Measurements from ENCODE around the gene KLHL29. TPM values are rescaled to one million over a fixed set of nuclear protein-coding genes. Genes with fewer than 3 reads are reported as not detected.

Gene KLHL29
- total RNA-seq, 2 experiments from 2014 or later: 0.23 to 0.66 TPM

GRCh38 chr2:23417310-23417709, 32.3 kb downstream of the KLHL29 start:
- intact Hi-C loops (cut with micrococcal nuclease; ENCODE audit: unreplicated experiment): no loop called here
- Histone ChIP-seq H2AFZ (ENCODE audit: low read length) (no peak overlapping the region), H3K4me1 (ENCODE audit: insufficient read depth, low read length, poor library complexity, severe bottlenecking) (no peaks in the 10 kb centered on the region), H3K4me2 (ENCODE audit: low read length) (no peak overlapping the region), H3K9me2 (ENCODE audit: insufficient read depth, low read length) (no peaks in the 10 kb centered on the region), H3K79me2 (ENCODE audit: insufficient read depth, low read depth, low read length) (no peaks in the 10 kb centered on the region), H3K36me3 (ENCODE audit: insufficient read depth, low read length) (no peaks in the 10 kb centered on the region), H3K9me3 (ENCODE audit: low read length) (no peaks in the 10 kb centered on the region), H4K20me1 (ENCODE audit: insufficient read depth, low read length) (no peaks in the 10 kb centered on the region), H3K4me3 (ENCODE audit: low read depth, low read length, poor library complexity, severe bottlenecking) (no peak overlapping the region), H3K27ac (ENCODE audit: low read depth, low read length, poor library complexity, severe bottlenecking) (no peak overlapping the region)
- POLR2A ChIA-PET: no interaction called here
- CTCF ChIA-PET (ENCODE audit: unreplicated experiment): no interaction called here
- TF ChIP-seq CTCF (conservative IDR thresholded peaks at IDR 0.05; ENCODE audit: low read length): no peak
- TF ChIP-seq EZH2phosphoT487 (IDR thresholded peaks at IDR 0.05; ENCODE audit: borderline replicate concordance, low read depth, low read length): no peak
- DNase-seq (ENCODE audit: low spot score): no peak
- BruUV-seq (replicated peaks): no TSS peak

DNA sequence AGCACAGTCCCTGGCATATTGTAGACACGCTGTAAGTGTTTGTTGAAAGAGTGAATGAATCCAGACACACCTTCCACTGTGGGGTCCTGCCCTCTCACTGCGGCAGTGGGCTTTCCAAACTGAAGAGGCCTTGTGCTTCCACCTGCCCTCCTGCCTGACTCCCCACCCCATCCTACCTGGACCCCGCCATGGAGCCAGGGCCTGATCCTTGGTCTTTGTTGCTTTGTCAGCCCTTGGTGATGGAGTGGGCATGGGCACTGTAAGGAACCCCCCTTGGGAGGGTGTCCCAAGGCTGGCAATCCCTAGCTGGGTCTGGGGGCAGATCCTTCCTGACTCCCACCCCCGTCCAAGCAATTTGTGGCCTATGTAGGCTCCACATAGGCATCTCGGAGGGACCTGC, 33.1 kb downstream of the KLHL29 start:
- Histone ChIP-seq H3K9me2 (ENCODE audit: insufficient read depth, low read length) (no peaks in the 10 kb centered on the region), H3K4me3 (ENCODE audit: low read depth, low read length, poor library complexity, severe bottlenecking) (no peak overlapping the region), H3K27ac (ENCODE audit: low read depth, low read length, poor library complexity, severe bottlenecking) (no peak overlapping the region), H3K36me3 (ENCODE audit: insufficient read depth, low read length) (no peaks in the 10 kb centered on the region), H3K9me3 (ENCODE audit: low read length) (no peaks in the 10 kb centered on the region), H3K4me1 (ENCODE audit: insufficient read depth, low read length, poor library complexity, severe bottlenecking) (no peaks in the 10 kb centered on the region), H3K79me2 (ENCODE audit: insufficient read depth, low read depth, low read length) (no peaks in the 10 kb centered on the region), H2AFZ (ENCODE audit: low read length) (no peak overlapping the region), H3K4me2 (ENCODE audit: low read length) (no peak overlapping the region), H4K20me1 (ENCODE audit: insufficient read depth, low read length) (no peaks in the 10 kb centered on the region)
- no TSS peak for BruUV-seq (replicated peaks)
- CTCF ChIA-PET (ENCODE audit: unreplicated experiment): no interaction called here
- POLR2A ChIA-PET: interaction anchor here (0.6 kb wide), 1 partner anchor 228 kb away, joined by 3 read pairs; no protein-coding TSS in a partner anchor
- TF ChIP-seq EZH2phosphoT487 (IDR thresholded peaks at IDR 0.05; ENCODE audit: borderline replicate concordance, low read depth, low read length): no peak
- TF ChIP-seq CTCF (conservative IDR thresholded peaks at IDR 0.05; ENCODE audit: low read length): no peak
- DNase-seq (ENCODE audit: low spot score): no peak
- intact Hi-C loops (cut with micrococcal nuclease; ENCODE audit: unreplicated experiment): no loop called here

DNA sequence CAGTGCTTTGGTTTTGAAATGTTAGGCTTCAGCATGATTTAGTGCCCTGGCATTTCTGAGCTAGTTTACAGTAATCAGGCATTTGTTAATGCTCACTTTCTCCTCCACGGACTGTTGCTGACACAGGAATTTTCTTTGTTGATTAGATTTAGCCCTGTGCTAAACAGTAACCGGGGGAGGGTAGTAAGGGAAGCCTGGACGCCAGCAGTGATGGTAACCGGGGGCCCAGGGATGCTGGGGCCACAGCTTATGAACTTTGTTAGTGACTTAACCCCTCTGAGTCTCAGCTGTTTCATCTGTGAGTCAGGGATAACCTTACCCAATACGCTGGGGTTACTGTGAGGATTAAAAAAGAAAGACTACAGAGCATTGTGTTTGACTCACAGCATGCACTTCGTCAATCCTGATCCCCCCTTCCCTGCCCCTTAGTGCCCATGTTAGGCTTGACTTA, 33.5 kb downstream of the KLHL29 start:
- POLR2A ChIA-PET: interaction anchor here (0.6 kb wide), 1 partner anchor 229 kb away, joined by 3 read pairs; no protein-coding TSS in a partner anchor
- Histone ChIP-seq H4K20me1 (ENCODE audit: insufficient read depth, low read length) (no peaks in the 10 kb centered on the region), H3K9me2 (ENCODE audit: insufficient read depth, low read length) (no peaks in the 10 kb centered on the region), H3K4me2 (ENCODE audit: low read length) (no peak overlapping the region), H2AFZ (ENCODE audit: low read length) (no peak overlapping the region), H3K4me3 (ENCODE audit: low read depth, low read length, poor library complexity, severe bottlenecking) (no peak overlapping the region), H3K79me2 (ENCODE audit: insufficient read depth, low read depth, low read length) (no peaks in the 10 kb centered on the region), H3K4me1 (ENCODE audit: insufficient read depth, low read length, poor library complexity, severe bottlenecking) (no peaks in the 10 kb centered on the region), H3K27ac (ENCODE audit: low read depth, low read length, poor library complexity, severe bottlenecking) (no peak overlapping the region), H3K9me3 (ENCODE audit: low read length) (no peaks in the 10 kb centered on the region), H3K36me3 (ENCODE audit: insufficient read depth, low read length) (no peaks in the 10 kb centered on the region)
- intact Hi-C loops (cut with micrococcal nuclease; ENCODE audit: unreplicated experiment): no loop called here
- CTCF ChIA-PET (ENCODE audit: unreplicated experiment): no interaction called here
- BruUV-seq (replicated peaks): no TSS peak
- TF ChIP-seq EZH2phosphoT487 (IDR thresholded peaks at IDR 0.05; ENCODE audit: borderline replicate concordance, low read depth, low read length) (no peak), CTCF (conservative IDR thresholded peaks at IDR 0.05; ENCODE audit: low read length) (no peak)
- DNase-seq (ENCODE audit: low spot score): no peak

Measured in OCI-LY7 (cell line).